Activated naive CD8-positive, alpha-beta T cell (primary cell): ENCODE data around the gene ARL10.

Source experiments
- H3K27ac Mint-ChIP-seq: one replicate; pipeline ENCODE4 v1.8.0; 2021; ENCODE audit warnings: mixed read lengths
- H3K27me3 Mint-ChIP-seq: one replicate; pipeline ENCODE4 v1.8.0; 2021; ENCODE audit warnings: mixed read lengths
- H3K36me3 Mint-ChIP-seq: one replicate; pipeline ENCODE4 v1.8.0; 2021; ENCODE audit warnings: mixed read lengths
- H3K4me1 Mint-ChIP-seq: one replicate; pipeline ENCODE4 v1.8.0; 2021; ENCODE audit warnings: low read depth, mixed read lengths
- H3K4me3 Mint-ChIP-seq: one replicate; pipeline ENCODE4 v1.8.0; 2021; ENCODE audit warnings: mild to moderate bottlenecking, mixed read lengths
- H3K9me3 Mint-ChIP-seq: one replicate; pipeline ENCODE4 v1.8.0; 2021; ENCODE audit warnings: low read depth, mixed read lengths

ARL10 gene, protein sequence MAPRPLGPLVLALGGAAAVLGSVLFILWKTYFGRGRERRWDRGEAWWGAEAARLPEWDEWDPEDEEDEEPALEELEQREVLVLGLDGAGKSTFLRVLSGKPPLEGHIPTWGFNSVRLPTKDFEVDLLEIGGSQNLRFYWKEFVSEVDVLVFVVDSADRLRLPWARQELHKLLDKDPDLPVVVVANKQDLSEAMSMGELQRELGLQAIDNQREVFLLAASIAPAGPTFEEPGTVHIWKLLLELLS

DNA sequence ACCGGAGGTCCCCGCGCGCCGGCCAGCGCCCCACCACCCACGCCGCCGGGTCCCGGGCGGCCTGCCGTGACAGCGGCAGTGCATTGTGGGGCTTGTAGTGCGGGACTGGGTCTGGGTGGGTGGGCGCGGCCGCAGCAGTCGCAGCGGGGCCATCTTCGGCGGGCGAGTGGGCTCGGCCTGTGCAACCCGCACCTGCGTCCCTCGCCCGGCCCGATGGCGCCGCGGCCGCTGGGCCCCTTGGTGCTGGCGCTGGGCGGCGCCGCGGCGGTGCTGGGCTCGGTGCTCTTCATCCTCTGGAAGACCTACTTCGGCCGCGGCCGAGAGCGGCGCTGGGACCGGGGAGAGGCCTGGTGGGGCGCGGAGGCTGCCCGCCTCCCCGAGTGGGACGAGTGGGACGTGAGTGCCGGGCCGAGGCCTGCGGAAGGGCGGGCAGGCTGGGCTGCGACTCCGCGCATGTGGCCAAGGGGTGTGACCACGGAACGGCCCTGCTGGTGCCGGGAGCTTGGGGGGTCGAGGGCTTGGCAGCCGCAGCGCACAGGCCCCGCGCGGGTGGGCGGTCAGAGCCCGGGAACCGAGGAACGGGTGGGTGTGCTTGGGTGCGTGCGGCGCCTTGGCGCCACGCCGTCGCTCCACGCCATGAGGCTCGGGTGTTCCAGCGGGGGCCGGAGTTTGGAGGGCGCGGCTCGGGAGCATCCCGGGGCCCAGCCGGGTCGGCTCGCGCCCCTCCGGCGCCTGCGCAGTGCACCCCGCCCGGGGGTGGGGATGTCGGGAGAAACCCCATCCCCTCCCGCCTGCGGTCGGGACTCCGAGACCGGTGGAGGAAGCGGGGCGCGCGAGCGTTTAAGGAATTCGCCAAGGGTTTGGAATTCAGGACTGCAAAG is at the start of gene ARL10:
Gene ARL10, plus strand, starts transcription at position 137 of the 881 bp plus-strand sequence. Its CDS starts 77 bp downstream, at position 214.
- no peaks in the 10 kb centered on the region for H3K27me3 Mint-ChIP-seq
- peaks cover 9% of the 10 kb centered on the region for H3K36me3 Mint-ChIP-seq
- peak within 1 kb of the TSS; percentile 85 for H3K4me3 Mint-ChIP-seq
- peak within 1 kb of the TSS; percentile 75 for H3K27ac Mint-ChIP-seq
- no peaks in the 10 kb centered on the region for H3K9me3 Mint-ChIP-seq
- H3K4me1 Mint-ChIP-seq = peaks cover 16% of the 10 kb centered on the region

GRCh38 chr5:176317534-176318374 is 47.5 kb upstream of the ARL10 start:
- H3K36me3 Mint-ChIP-seq = peaks cover 12% of the 10 kb centered on the region
- no peaks in the 10 kb centered on the region for H3K9me3 Mint-ChIP-seq
- H3K4me3 Mint-ChIP-seq = no peak overlapping the region
- H3K27me3 Mint-ChIP-seq = no peaks in the 10 kb centered on the region
- H3K4me1 Mint-ChIP-seq = no peaks in the 10 kb centered on the region
- no peak overlapping the region for H3K27ac Mint-ChIP-seq

GRCh38 chr5:176319827-176320554 is 45.3 kb upstream of the ARL10 start:
- Mint-ChIP-seq H3K4me1 (no peaks in the 10 kb centered on the region), H3K27ac (no peak overlapping the region), H3K36me3 (peaks cover 9% of the 10 kb centered on the region), H3K27me3 (no peaks in the 10 kb centered on the region), H3K9me3 (no peaks in the 10 kb centered on the region), H3K4me3 (no peak overlapping the region)

- Mint-ChIP-seq H3K27ac (no peak overlapping the region), H3K9me3 (no peaks in the 10 kb centered on the region), H3K27me3 (no peaks in the 10 kb centered on the region), H3K36me3 (peaks cover 5% of the 10 kb centered on the region), H3K4me3 (no peak overlapping the region), H3K4me1 (no peaks in the 10 kb centered on the region)
Observed at GRCh38 chr5:176320577-176320976, 44.7 kb upstream of the ARL10 start.

GRCh38 chr5:176334031-176334770 is 31.1 kb upstream of the ARL10 start:
- no peak overlapping the region for H3K27ac Mint-ChIP-seq
- H3K36me3 Mint-ChIP-seq = peaks cover 21% of the 10 kb centered on the region
- H3K4me3 Mint-ChIP-seq = no peak overlapping the region
- H3K4me1 Mint-ChIP-seq = no peaks in the 10 kb centered on the region
- H3K27me3 Mint-ChIP-seq = no peaks in the 10 kb centered on the region
- H3K9me3 Mint-ChIP-seq = peaks cover 8% of the 10 kb centered on the region

GRCh38 chr5:176337913-176338312 is 27.4 kb upstream of the ARL10 start:
- Mint-ChIP-seq H3K4me1 (no peaks in the 10 kb centered on the region), H3K9me3 (peaks cover 8% of the 10 kb centered on the region), H3K27ac (no peak overlapping the region), H3K4me3 (no peak overlapping the region), H3K36me3 (peaks cover 23% of the 10 kb centered on the region), H3K27me3 (no peaks in the 10 kb centered on the region)

GRCh38 chr5:176339304-176339703 is 26.0 kb upstream of the ARL10 start:
- Mint-ChIP-seq H3K36me3 (peaks cover 17% of the 10 kb centered on the region), H3K4me3 (no peak overlapping the region), H3K4me1 (no peaks in the 10 kb centered on the region), H3K27me3 (no peaks in the 10 kb centered on the region), H3K27ac (no peak overlapping the region), H3K9me3 (peaks cover under 1% of the 10 kb centered on the region)

DNA sequence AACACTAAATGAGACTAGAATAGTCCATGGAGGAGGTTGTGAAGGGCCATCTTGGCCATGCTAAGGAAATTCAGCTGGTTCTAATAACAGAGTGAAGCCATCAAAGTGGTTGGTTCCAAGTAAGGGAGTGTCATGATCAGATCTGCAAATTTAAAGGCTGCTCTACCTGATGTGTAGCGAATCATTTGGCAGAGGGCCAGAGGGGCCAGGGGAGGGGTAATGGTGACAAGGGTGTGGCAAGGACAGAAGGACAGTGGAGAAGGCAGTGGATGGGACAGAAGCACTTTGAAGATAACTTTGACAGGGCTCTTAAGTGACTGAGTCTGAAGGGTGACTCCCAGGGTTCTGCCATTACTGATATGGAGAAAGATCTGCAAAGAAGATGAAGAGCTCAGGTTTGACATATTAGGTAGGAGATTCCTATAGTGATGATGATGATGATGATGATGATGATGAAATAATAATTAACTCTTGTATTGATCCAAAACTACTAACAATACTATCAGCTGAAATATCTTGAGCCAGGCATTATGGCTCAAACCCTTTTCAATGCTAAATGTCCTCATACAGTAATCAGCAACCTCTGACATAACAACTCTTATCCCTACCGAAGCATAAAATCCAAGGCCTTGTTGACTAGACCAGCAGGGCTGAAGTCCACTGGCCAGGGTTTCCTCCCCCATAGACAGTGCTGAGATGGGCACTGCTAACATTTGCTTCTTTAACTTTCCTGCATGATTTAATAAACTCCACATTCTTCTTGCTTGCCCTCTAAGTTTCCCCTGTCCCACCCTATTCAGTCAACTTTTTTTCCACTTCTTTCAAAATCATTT is 23.7 kb upstream of the ARL10 start:
- Mint-ChIP-seq H3K36me3 (peaks cover 15% of the 10 kb centered on the region), H3K9me3 (no peaks in the 10 kb centered on the region), H3K27ac (peak overlapping the region; percentile 28), H3K27me3 (no peaks in the 10 kb centered on the region), H3K4me1 (no peaks in the 10 kb centered on the region), H3K4me3 (no peak overlapping the region)

DNA sequence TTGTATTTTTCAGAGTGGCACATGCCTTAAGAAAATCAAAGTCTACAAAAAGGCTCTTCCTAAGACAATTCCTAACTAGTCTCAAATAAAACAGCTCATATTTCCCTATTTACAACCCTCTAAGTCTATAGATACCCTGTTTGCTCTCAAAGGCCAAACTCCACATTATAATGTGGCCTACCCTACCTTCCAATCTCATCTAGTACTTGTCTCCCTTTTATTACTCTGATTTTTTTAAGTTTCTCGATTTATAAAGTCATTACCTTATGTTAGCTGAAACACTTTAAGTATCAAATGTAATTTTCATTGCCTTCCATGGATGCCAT is 23.2 kb upstream of the ARL10 start:
- Mint-ChIP-seq H3K36me3 (peaks cover 9% of the 10 kb centered on the region), H3K9me3 (no peaks in the 10 kb centered on the region), H3K27ac (peak overlapping the region; percentile 28), H3K27me3 (no peaks in the 10 kb centered on the region), H3K4me1 (no peaks in the 10 kb centered on the region), H3K4me3 (no peak overlapping the region)

DNA sequence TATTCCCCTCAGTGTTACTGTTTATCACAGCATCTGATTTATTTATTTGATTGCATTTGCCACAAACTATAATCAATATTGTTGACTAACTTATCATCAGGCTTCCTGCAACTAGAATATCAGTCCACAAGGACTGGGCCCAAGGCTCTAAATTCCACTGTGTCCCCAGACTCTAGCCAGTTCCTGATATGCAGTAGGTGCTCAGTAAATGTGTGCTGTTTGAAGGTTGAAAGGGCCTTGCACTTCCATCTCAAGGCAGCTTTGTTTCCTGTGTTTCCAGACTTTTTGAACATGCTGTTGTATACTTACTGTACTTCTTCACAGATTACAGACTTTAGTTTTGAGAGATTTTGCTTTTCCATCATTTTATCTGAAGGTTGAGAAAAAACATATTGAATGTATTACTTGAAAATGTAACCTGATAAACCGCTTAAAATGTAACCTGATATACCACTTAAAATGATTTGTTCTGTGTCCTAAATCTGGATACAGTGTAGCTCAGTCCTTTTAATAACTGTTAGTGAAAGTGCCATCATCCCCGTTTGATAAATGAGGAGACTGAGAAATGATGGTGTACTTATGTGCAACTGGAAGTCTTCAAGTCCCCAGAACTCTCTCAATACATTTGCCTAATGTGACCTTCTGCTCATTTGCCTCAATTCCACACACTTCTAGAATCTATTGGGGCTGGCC is 22.4 kb upstream of the ARL10 start:
- Mint-ChIP-seq H3K9me3 (no peaks in the 10 kb centered on the region), H3K36me3 (peaks cover 7% of the 10 kb centered on the region), H3K4me1 (no peaks in the 10 kb centered on the region), H3K4me3 (no peak overlapping the region), H3K27me3 (no peaks in the 10 kb centered on the region), H3K27ac (peak overlapping the region; percentile 5)

- H3K27me3 Mint-ChIP-seq = no peaks in the 10 kb centered on the region
- peaks cover 9% of the 10 kb centered on the region for H3K4me1 Mint-ChIP-seq
- H3K36me3 Mint-ChIP-seq = peaks cover 4% of the 10 kb centered on the region
- H3K27ac Mint-ChIP-seq = no peak overlapping the region
- no peaks in the 10 kb centered on the region for H3K9me3 Mint-ChIP-seq
- no peak overlapping the region for H3K4me3 Mint-ChIP-seq
Observed at GRCh38 chr5:176350416-176350815, 14.9 kb upstream of the ARL10 start.

GRCh38 chr5:176352116-176352878 is 13.0 kb upstream of the ARL10 start:
- no peaks in the 10 kb centered on the region for H3K27me3 Mint-ChIP-seq
- H3K9me3 Mint-ChIP-seq = no peaks in the 10 kb centered on the region
- peaks cover 15% of the 10 kb centered on the region for H3K4me1 Mint-ChIP-seq
- H3K27ac Mint-ChIP-seq = peak overlapping the region; percentile 67
- no peak overlapping the region for H3K4me3 Mint-ChIP-seq
- H3K36me3 Mint-ChIP-seq = peaks cover 4% of the 10 kb centered on the region
